OCI-M2 (cell line): ENCODE data around the gene PRPF6.

ENCODE experiments used
- DNase-seq: peaks from one replicate; lab custom pipeline; 2025; ENCODE audit not compliant: unreplicated experiment; lab: John Stamatoyannopoulos, UW

Gene PRPF6

GRCh38 chr20:64033981-64034493, 53.1 kb downstream of the PRPF6 start:
- DNase-seq: no peak

DNA sequence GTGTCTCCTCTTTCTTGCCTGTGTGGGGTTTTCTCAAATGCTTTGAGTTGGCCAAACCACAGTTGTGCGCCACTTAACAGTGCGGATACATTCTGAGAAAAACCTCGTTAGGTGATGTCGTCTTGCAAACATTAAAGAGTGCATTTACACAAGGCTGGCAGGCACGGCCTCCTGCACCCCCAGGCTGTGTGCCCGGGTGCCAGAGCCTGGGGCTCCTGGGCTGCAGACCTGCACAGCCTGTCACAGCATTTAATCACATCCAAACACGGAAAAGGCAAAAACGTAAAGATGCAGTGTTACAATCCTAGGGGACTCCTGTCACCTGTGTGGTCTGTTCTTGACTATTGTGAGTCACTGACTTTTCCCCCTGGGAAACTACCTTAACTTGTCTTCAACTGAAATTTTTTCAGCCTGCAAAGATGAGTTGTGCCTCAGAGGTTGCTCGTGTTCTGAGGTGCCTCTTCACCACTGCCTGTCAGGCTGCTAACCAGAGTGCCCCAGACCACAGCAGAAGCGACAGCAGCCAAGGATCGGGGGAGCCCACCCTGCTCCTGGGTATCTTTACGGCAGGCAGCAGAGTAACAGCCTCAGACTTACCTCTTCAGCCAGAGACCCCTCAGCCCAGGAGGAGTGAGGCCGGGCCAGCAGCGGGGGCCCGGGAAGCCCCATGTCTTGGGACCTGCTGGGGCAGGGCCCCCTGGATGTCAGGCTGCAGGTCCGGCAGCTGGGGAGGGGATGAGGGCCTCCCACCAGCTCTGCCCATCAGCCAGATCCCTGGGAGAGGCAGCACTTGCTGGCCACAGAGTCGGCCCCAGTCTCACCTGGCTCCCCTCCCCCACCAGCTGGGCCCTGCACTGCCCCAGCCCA, 54.4 kb downstream of the PRPF6 start:
- no peak for DNase-seq

DNA sequence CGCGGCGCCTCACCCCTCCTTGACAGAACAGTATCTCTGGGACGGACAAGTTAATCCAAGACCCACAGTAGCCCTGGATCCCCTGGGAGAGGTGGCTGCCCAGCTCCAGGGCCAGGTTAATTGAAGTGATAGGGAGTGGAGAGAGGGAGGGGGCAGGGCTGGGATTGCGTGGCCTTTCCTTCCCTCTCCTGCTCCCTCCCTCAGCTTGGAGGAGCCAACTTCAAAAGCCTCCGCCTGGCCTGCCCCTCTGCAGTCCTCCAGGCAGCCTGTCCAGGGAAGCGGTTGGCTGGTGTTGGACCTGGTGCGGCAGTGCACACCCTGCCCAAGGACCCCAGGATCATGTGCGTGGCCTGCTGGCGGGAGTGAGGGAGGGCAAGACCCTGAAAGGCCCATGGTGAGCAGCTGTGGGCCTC, 55.0 kb downstream of the PRPF6 start, which contains the start of gene C20orf204:
C20orf204 (plus strand) TSS at position 250 of the 413 bp plus-strand sequence; CDS start at position 392, 142 bp downstream.
- DNase-seq: no peak

DNA sequence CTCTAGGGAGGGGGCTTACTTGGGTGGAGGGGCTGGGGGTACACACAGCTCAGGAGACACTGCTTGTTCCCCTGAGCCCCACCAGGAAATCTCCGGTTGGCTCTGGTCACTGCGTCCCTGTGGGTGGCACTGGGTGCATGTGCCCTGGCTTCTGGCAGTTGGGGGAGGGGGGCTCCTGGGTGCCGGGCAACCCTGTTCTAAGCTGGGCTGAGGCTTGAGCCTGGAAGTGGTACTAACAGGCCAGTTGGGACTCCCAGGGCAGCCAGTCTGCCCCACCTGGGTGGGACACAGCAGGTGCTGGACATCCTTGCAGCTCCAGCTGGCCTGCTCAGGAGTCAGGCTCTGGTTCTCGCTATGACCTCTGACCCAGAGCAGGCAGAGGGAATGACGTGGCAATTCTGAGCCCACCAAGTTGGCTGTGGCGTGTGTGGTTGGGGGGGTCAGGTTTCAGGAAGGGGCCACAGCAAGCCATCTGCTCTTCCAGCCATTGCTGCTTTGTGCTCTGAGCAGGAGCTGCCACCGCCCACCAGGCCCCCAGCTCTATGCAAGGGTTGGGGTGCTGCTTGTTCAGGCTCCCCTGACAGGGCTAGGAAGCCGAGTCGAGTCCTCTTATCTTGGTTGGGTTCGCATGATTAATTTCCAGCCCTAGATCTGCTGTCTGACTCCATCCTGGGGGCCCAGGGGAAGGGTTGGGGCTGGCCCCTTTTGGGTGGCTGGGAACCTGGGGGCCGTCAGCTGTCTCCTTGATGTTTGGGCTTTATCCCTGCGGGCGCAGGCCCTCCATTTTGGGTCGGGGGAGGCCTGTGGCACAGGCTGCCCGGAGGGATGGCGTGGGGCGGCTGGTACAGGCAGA, 55.6 kb downstream of the PRPF6 start:
- DNase-seq: no peak

DNA sequence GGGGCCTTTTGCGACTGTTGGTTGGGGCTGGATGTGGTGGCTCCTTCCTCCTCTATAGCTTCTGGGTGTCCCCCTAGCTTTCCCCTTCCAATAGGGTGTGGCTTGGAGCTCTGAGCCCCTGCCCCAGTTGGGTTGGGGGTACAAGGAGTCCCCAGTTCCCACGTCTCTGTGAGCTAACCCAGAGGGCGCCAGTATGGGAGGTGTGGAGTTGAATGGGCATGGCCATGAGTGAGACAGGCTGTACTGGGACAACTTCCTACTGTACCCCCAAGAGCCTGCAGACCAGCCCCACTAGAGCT, 56.2 kb downstream of the PRPF6 start:
- no peak for DNase-seq

- DNase-seq: no peak
Measured at GRCh38 chr20:64037498-64038213, 56.7 kb downstream of the PRPF6 start.

DNA sequence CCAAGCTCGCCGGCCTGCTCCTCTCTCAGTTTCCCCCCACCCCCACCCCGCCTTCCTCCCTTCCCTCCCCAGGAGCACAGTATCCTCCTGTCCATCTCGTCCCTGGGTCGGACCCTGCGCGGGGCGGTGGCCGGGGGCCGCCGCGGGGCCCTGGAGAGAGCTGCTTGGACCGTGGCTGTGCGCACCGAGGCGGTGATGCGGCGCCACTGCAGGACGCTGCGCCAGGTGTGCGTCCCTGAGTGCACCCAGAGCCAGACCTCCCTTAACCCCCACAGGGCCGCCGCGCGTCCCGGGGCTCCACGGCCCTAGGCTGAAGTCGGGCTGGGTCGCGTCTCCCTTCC, 57.3 kb downstream of the PRPF6 start:
- no peak for DNase-seq

GRCh38 chr20:64038565-64039292, 57.8 kb downstream of the PRPF6 start:
- no peak for DNase-seq

DNA sequence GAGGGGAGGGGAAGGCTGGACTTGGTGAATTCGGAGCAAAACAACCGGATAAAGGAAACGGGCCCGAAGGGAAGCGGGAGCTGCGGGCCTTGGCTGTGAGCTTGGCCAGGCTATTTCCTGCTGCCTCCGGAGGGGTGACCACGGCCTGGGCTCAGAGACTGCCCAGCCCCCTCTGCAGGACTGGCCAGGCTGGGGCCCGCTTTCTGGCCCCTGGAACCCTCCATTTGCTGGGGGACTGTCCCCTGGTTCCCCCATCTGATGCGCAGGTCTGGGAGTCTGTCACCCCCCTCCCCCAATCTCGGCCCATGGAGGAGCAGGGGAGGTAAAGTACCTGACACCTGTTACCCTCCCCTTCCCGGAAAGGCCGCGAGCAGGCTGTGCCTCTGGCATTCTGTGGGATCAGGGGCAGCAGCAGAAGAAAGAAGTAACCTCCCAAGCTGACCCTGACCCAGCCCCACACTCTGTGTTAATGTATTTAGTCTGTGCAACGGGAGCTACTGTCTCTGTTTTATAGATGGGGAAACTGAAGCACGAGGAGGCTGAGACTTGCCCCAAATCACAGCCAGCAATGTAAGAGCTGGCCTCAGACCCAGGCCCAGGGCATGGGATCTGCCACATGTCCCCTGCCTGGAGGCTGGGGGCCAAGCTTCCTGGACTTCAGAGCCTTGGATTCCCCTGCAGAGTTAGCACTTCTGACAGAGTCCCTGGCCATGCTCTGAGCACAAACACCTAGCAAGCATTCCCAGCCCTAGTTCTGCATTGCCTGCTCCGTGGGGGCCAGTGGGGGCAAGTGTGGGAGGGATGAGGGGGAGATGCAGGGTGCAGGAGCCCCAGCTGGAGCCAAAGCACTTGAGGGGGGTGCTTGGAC, 58.6 kb downstream of the PRPF6 start:
- no peak for DNase-seq

- no peak for DNase-seq
Measured at GRCh38 chr20:64040231-64041039, 59.5 kb downstream of the PRPF6 start.

DNA sequence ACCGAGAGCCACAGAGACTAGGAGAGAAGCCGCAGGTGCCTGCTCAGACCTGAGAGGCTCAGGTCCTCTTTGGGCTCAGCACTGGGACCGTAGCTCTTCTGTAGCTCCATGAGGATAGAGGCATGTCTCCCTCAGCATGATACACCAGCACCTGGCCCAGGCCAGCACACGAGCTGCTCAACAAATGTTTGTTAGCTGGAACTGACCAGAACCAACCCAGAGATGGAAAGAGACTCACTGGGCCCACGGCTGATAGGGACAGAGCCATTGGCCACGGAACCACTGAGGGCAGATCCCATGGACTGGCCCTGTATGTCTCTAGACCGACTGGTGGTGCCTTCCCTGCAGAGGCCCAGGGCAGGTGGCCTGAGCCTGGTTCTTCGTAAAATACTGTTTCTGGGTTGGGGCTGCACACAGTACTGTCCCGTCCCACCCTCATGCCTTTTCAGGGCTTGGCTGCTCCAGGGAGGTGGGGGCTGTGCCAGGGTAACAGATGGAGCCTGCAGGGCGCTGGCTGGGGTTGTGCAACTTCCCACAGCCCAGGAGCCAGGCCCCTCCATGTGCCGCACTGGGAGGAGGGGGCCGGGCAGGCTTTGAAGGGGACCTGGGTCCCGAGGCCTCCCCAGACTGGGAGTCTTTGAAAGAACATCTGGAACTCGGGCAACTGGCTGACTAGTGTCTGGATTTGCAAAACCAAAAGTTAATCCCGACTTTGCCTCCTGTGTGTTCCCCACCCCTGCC, 60.3 kb downstream of the PRPF6 start:
- DNase-seq: no peak

DNA sequence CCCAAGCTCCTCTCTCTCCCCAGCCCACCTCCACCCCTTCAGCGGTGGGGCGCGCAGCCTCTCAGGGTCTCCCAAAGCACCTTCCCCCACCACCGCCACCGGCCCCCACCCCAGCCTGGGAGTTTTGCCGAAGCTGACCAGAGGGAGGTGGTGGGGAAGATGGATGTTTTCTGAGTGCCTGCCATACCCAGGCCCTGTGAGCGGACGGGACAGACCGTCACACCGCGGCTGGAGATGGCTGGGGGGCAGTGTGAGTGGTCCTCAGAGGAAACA, 60.8 kb downstream of the PRPF6 start:
- no peak for DNase-seq

DNA sequence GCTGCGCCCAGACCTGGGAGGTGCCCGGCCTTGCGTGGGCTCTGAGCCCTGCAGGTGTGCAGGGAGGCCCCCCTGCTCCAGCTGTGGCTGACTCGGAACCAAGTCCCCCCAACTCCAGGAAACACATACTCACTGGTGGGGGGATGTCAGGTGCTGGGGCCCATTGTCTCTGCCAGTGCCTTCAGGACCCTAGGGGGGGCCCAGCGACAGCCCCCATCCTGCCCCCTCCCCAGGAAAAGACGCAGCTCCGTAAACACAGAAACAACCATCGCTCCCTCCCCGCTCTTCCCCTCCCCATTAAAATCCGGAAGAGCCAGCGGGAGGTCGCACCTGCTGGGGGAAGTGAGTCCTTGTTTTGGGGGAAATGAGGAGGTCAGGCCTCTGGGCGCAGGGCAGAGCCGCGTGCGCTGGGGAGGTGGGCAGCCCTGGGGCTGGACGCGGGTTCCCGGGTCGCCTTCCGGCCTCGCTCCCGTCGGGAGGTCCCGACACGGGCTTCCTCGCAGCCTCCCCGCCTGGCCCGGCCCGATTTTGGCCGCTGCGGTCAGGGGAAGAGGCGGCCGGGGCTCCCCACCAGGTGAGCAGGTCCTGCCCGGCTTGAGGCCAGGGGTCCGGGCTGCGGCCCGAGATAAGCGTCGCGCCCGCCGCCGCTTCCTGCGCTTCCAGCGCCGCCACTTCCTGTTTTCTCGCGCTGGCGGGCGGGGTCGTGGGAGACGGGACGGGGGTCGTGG, 61.3 kb downstream of the PRPF6 start:
- DNase-seq: no peak

DNA sequence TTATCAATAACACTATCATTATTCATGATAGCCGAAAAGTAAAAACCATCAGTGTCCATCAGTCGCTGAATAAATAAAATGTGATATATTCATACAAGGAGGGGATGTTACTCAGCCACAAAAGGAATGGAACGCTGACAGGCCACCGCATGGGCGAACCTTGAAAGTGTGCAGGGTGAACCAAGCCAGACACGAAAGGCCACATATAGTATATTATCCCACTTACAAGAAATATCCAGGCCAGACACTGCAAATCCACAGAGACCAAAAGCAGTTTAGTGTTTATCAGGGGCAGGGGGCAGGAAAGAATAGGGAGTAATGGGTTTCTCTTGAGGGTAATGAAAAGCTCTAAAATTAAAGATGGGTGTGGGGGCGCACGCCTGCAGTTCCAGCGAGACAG, 62.8 kb downstream of the PRPF6 start:
- DNase-seq: no peak

DNA sequence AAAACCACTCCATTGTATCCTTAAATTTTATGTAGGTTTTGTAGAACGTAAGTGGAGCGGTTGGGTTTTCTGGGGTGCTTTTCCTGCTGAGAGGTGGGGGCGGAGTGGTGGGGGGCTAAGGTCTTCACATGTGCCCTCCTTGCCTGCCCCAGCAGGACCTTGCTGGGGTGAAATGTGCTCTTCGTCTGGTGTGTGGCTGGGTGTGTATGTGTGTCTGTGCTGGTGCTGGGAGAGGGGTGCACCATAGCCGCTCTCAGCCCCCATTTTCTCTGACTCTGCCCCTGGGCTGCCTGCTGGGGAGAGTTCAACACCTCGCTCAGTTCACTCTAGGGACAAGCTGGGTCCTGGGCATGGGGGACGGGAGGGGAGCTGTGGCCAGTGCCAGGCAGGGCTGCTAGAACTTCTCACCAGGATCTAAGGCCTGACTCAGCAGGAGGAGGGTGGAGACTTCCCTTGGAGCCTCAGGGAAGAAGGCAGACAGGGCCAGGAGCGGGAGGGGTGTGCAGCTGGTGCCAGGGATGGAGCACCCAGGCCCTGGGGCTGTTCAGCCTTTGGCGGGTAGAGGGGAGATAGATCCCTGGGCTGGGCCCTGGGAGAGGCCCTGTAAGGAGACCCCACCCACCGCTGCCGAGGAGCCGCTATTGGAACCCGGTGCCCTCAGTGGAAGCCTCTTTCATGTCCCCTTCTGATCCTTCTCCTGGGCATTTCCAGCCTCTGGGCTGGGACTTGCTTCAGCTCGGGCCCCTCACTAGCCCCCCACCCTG, 63.7 kb downstream of the PRPF6 start:
- no peak for DNase-seq

DNA sequence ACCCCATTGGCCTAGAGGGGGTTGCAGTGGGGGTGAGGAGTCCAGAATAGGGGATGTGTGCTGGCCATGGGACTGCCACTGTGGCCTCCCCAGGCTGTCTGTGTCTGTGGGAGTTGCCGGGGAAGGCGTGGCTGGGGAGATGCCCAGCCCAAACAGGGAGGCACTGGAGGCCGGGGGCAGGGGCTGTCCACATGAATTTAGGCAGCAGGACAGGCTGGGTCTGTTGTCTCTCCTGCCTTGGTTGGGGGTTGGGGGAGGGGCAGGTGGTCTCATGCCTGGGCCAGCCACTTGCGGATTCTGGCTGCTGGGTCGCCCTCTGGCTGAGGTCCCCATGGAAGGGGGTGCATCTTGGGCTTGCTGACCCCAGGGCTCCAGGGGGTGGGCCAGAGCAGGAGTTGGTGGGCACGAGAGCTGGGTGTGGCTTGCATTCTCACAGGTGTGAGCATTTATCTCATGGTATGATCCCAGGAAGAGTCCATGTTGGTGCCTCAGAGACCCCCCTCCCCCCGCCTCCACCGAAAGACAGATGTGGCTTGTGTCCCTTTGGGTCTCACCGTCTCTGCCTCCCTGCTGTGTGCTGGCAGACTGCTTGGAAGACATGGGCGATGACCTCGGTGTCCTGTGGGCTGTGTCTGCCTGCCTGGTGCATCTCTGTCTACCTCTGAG, 64.5 kb downstream of the PRPF6 start:
- no peak for DNase-seq

- no peak for DNase-seq
Measured at GRCh38 chr20:64047046-64047389, 66.1 kb downstream of the PRPF6 start.
